Osteocyte (in vitro differentiated cells): ENCODE results near the gene DCAF12. TPM values are rescaled to one million over a fixed set of nuclear protein-coding genes. Genes with fewer than 3 reads are reported as not detected.
A peak's percentile ranks its signal among the peaks of the same experiment; 100 is the strongest.

ENCODE experiments used
- DNase-seq: peaks from one replicate; pipeline ENCODE4 v3.0.0; 2021; ENCODE audit warnings: mixed read lengths; ENCODE audit not compliant: unreplicated experiment; ENCODE audit errors: extremely low spot score
- H3K27ac Mint-ChIP-seq: one replicate; pipeline ENCODE4 v1.8.0; 2021; ENCODE audit warnings: mild to moderate bottlenecking, mixed read lengths; ENCODE audit not compliant: unreplicated experiment
- H3K27me3 Mint-ChIP-seq: one replicate; pipeline ENCODE4 v1.8.0; 2021; ENCODE audit warnings: mixed read lengths; ENCODE audit not compliant: unreplicated experiment
- H3K36me3 Mint-ChIP-seq: one replicate; pipeline ENCODE4 v1.8.0; 2021; ENCODE audit warnings: mixed read lengths; ENCODE audit not compliant: unreplicated experiment
- H3K4me1 Mint-ChIP-seq: one replicate; pipeline ENCODE4 v1.8.0; 2021; ENCODE audit warnings: mixed read lengths; ENCODE audit not compliant: unreplicated experiment
- H3K4me3 Mint-ChIP-seq: one replicate; pipeline ENCODE4 v1.8.0; 2021; ENCODE audit warnings: mild to moderate bottlenecking, moderate library complexity, mixed read lengths; ENCODE audit not compliant: unreplicated experiment
- H3K9me3 Mint-ChIP-seq: one replicate; pipeline ENCODE4 v1.8.0; 2021; ENCODE audit warnings: mixed read lengths; ENCODE audit not compliant: unreplicated experiment
- CTCF ChIP-seq: fragments of 200-600 bp; sonication (generic); IDR thresholded peaks from 2 replicates; pipeline ENCODE4 v1.5.0; 2021; ENCODE audit warnings: antibody characterized with exemption, mild to moderate bottlenecking, moderate library complexity
- total RNA-seq: library from RNA; stranded (reverse); gene quantifications from 2 replicates; pipeline ENCODE4 v1.2.1, GENCODE V29; 2021

Gene DCAF12
- total RNA-seq, 1 donor from 2014 or later: 33.9 TPM

DNA sequence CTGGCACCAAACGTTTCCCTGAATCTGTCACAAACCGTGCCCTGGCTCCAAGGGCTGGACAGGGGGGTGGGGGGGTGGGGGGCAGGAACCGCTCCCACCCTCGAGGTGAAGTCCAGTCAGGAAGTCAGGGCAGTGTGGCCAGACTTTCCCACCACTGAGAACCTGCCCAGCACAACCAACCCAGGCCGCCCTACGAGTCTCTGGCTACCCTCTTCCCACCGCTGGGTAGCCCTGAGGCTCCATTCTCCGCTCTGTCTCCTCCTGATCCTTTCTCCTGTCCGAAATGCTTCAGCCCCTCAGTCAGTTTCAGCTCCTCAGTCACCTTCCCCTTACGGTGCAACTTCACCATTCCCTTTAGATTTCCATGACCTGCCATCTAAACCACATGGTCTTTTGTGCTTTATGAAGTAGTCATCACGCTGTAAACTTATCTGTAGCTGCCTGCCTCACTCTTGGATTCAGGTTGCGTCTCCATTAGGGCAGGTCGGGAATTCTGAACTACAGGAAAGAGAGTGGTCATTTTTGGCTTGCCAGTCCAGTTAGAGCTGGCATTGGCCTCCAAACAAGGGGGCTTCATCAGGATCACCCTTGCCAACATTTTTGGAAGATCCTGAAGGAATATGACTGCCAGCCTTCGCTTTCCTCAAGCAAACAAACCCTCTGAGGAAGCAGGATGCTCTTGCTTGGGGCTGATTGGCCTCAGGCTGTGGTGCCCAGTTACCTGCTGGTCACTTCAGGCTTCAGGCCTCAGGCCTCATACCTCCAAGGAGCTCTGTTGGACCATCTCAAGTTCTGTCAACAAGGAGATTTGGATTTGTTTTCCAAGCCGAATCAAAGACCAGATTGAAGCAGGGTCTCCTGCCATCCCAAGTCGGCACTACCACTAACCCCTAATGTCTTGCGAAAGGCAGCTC is 794 bp upstream of the DCAF12 start:
- TF ChIP-seq CTCF: no peak
- Mint-ChIP-seq H3K36me3 (peaks cover 14% of the 10 kb centered on the region), H3K9me3 (no peaks in the 10 kb centered on the region), H3K4me3 (peak overlapping the region; percentile 97), H3K27me3 (no peaks in the 10 kb centered on the region), H3K4me1 (peaks cover 32% of the 10 kb centered on the region), H3K27ac (peak overlapping the region; percentile 92)
- DNase-seq: no peak

DNA sequence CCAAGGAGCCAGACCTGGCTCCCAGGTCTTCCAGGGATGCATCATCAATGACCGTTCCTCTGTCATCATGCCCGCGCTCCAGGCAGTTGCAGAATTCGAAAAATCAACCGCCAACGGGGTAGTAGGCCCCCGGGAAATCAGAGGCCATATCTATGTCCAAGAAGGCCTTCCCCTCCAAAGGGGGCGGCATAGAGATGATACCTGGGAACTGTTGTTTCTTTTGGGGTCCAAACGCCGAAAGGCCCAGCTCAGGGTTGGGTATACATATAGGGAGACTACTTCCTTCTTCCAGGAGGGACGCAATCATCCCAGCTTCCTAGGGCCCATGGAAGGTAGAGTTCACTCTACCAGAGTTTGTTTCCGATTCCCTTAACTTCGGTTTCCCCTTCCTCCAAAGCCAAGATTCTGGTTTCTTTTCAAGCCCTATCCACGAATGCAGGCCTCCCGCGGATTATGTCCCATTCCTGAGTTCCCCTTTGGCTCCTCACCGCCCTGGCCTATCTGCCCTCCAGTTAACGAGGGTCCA is 754 bp downstream of the DCAF12 start:
- no peak for DNase-seq
- peaks cover 32% of the 10 kb centered on the region for H3K4me1 Mint-ChIP-seq
- H3K4me3 Mint-ChIP-seq: peak overlapping the region; percentile 97

GRCh38 chr9:34124926-34125325 is 1.6 kb downstream of the DCAF12 start:
- DNase-seq: no peak
- H3K4me1 Mint-ChIP-seq: peaks cover 32% of the 10 kb centered on the region
- no peak for TF ChIP-seq CTCF
- H3K27me3 Mint-ChIP-seq: no peaks in the 10 kb centered on the region
- no peaks in the 10 kb centered on the region for H3K9me3 Mint-ChIP-seq
- H3K27ac Mint-ChIP-seq: peak overlapping the region; percentile 92
- peak overlapping the region; percentile 97 for H3K4me3 Mint-ChIP-seq
- H3K36me3 Mint-ChIP-seq: peaks cover 23% of the 10 kb centered on the region

More for the DNA sequence above, 754 bp downstream of the DCAF12 start:
- no peak for TF ChIP-seq CTCF
- no peaks in the 10 kb centered on the region for H3K27me3 Mint-ChIP-seq
- H3K9me3 Mint-ChIP-seq: no peaks in the 10 kb centered on the region
- H3K36me3 Mint-ChIP-seq: peaks cover 23% of the 10 kb centered on the region
- H3K27ac Mint-ChIP-seq: peak overlapping the region; percentile 92

GRCh38 chr9:34124099-34124498 is 2.4 kb downstream of the DCAF12 start:
- peaks cover 32% of the 10 kb centered on the region for H3K4me1 Mint-ChIP-seq
- H3K27ac Mint-ChIP-seq: no peak overlapping the region
- no peak for TF ChIP-seq CTCF
- no peaks in the 10 kb centered on the region for H3K27me3 Mint-ChIP-seq
- H3K36me3 Mint-ChIP-seq: peaks cover 23% of the 10 kb centered on the region
- DNase-seq: no peak
- no peaks in the 10 kb centered on the region for H3K9me3 Mint-ChIP-seq
- H3K4me3 Mint-ChIP-seq: peak overlapping the region; percentile 40

DNA sequence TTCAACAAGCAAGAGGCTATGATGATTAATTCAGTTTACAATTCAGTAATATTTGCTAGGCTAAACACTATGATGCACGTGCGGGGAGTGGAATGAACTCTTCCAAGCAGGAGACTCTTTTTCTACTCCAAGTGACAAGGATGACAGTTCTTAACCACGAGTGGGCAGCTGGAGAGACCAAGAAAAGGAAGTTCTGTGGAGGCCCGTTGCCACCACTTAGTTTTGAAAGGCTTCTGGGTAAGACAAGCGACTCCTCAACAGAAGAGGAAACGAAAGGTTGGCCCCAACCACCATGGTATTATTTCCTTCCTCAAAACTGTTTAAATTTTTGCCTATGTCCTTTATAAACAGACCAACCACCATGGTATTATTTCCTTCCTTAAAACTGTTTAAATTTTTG is 2.8 kb downstream of the DCAF12 start:
- H3K9me3 Mint-ChIP-seq: no peaks in the 10 kb centered on the region
- peaks cover 26% of the 10 kb centered on the region for H3K36me3 Mint-ChIP-seq
- H3K27me3 Mint-ChIP-seq: no peaks in the 10 kb centered on the region
- H3K27ac Mint-ChIP-seq: no peak overlapping the region
- TF ChIP-seq CTCF: no peak
- peak overlapping the region; percentile 40 for H3K4me3 Mint-ChIP-seq
- peaks cover 32% of the 10 kb centered on the region for H3K4me1 Mint-ChIP-seq
- DNase-seq: no peak
